Fibroblast of peridontal ligament (primary cell): ENCODE results near the gene COPE.
A peak's percentile ranks its signal among the peaks of the same experiment; 100 is the strongest.
"Not testable (repeated sequence)": the region's sequence is repeated elsewhere in the genome, so short reads cannot be mapped to it uniquely, and the experiment has no call there.

ENCODE experiments used
- DNase-seq: peaks from one replicate; pipeline ENCODE4 v3.0.0-alpha.2; 2010; ENCODE audit errors: extremely low read depth

Gene COPE

GRCh38 chr19:18919086-18919899 lies at the start of gene COPE, which contains the start of gene DDX49:
COPE (minus strand) TSS chr19:18919387; CDS start chr19:18919348, 39 bp downstream.
DDX49 (plus strand) TSS chr19:18919715; CDS start chr19:18919742, 27 bp downstream.
- DNase-seq, result peak; percentile 100

DNA sequence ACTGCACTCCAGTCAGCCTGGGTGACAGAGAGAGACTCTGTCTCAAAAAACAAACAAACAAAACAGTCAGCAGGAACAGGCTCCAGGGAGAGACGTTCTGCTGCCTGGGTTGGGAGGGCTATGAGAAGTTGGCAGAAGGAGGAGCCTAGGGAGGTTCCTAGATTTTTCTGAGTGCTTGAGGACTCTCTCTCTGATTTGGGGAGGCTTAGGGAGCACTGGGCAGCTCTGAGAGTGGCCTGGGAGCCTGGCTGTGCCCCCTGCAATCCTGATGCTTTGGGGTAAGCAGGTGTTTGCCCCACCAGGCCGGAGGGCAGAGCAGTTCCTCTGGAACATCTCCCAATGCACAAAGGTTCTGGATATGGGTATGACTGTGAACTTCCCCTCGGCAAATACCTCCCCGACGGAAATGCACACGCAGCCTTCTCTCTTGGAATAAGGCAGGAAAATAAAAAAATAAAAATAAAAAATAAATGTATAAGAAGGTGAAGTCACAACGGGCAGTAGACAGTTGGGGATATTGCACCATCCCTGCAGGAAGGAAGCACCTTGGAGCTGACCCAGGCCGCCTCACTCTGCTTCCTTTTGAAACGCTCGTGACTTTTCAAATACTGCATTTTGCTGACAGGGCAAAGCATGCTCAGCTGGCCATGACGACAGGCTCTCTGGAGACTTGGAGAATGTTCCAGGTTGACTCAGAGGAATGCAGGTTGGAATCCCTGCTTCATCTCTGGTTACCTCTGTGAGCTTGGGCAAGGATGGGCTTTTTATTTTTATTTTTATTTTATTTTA lies 48.4 kb upstream of the COPE start:
- DNase-seq, result no peak

DNA sequence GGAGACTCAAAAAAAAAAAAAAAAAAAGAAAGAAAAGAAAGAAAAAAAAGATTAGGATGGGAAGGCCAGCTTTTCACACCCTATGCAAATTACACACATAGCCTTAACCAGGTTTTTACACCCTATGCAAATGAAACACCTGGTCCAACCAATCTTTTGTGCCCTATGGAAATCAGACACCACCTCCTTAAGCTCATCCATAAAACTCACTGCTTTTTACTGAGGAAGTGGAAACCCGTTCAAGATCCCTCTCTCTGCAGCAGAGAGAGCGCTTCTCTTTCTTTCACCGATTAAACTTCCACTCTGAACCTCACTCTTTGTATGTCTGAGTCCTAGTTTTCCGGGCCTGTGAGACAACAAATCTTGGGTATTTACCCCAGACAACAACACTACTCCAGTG lies 47.1 kb upstream of the COPE start:
- DNase-seq, result no peak

GRCh38 chr19:18964121-18964520 lies 44.9 kb upstream of the COPE start:
- DNase-seq, result no peak

- DNase-seq, result no peak
These were observed 42.8 kb upstream of the COPE start for GRCh38 chr19:18961767-18962620.

DNA sequence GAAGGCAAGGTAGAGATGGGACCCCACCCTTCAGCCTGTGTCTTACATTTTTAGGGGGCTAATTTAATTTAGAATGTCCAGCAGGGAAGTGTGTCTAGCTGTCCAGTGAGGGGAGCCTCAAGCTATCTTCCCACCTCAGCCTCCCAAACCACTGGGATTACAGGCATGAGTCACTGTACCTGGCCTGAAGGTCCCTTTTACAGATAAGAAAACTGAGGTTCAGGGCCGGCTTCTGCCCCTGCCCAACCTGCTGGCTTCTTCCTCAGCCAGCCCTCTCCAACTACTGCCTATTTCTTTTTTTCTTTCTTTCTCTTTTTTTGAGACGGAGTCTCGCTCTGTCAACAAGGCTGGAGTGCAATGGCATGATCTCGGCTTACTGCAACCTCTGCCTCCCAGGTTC lies 41.2 kb upstream of the COPE start:
- no peak for DNase-seq

- DNase-seq, result no peak
These were observed 35.9 kb upstream of the COPE start for GRCh38 chr19:18955042-18955441.

DNA sequence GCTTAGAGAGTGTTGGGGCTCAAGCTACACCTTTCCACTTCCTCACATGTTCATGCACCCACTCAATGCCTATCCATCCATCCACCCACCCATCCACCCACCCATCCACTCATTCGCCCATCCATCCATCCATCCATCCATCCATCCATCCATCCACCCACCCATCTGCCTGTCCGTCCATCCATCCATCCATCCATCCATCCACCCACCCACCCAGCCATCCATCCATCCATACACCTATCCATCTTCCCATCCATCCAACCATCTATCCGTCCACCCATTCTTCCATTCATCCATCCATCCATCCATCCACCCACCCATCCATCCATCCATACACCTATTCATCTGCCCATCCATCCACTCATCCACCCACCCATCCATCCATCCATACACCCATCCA lies 34.9 kb upstream of the COPE start:
- DNase-seq, result no peak

DNA sequence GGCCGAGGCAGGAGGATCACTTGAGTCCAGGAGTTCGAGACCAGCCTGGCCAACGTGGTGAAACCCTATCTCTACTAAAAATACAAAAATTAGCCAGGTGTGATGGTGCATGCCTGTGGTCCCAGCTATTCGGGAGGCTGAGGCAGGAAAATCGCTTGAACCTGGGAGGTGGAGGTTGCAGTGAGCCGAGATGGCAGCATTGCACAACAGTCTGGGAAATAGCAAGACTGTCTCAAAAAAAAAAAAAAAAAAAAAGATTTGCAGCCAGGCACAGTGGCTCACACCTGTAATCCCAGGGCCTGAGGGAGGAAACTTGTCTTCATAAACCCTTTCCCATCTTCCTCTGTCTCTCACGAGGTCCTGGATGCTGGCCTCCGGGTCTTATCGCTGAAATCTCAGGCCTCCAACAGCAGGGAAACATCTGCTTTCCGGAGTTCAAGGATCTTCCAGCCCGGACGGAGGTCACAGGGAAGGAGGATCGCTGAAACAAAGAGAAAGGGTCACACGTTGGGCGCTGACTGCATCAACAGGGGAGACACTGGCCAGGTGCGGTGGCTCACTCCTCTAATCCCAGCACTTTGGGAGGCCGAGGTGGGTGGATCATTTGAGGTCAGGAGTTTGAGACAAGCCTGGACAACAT lies 33.3 kb upstream of the COPE start:
- not testable (repeated sequence) for DNase-seq

- peak; percentile 13 for DNase-seq
These were observed 32.6 kb upstream of the COPE start for GRCh38 chr19:18951721-18952281.

DNA sequence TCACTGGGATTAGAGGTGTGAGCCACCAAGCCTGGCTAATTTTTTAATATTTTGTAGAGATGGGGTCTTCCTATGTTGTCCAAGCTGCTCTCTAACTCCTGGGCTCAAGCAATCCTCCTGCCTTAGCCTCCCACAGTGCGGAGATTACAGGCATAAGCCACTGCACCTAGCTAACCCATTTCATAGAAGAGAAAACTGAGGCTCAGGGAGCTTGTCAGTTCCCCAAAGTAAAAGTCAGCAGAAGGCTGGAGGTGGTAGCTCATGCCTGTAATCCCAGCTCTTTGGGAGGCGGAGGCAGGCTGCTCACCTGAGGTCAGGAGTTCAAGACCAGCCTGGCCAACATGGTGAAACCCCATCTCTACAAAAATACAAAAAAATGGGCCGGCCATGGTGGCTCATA lies 30.7 kb upstream of the COPE start:
- no peak for DNase-seq

DNA sequence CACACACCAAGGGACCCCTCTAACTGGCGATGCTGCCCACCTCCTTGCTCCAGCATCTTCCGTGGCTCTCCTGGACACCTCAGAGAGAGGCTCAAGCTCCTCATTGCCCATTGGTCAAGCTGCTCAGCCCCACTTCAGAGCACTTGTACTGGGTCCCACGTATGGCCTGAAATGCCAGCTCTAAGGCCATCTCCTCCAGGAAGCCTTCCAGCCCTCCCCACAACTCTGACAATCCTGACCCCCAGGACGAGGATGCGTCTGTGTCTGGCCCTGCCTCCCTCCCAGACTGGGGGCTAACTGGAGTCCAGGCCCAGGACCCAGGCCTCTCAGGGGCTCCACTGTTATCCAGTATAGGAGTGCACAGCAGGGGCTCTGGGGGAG lies 29.8 kb upstream of the COPE start:
- no peak for DNase-seq

DNA sequence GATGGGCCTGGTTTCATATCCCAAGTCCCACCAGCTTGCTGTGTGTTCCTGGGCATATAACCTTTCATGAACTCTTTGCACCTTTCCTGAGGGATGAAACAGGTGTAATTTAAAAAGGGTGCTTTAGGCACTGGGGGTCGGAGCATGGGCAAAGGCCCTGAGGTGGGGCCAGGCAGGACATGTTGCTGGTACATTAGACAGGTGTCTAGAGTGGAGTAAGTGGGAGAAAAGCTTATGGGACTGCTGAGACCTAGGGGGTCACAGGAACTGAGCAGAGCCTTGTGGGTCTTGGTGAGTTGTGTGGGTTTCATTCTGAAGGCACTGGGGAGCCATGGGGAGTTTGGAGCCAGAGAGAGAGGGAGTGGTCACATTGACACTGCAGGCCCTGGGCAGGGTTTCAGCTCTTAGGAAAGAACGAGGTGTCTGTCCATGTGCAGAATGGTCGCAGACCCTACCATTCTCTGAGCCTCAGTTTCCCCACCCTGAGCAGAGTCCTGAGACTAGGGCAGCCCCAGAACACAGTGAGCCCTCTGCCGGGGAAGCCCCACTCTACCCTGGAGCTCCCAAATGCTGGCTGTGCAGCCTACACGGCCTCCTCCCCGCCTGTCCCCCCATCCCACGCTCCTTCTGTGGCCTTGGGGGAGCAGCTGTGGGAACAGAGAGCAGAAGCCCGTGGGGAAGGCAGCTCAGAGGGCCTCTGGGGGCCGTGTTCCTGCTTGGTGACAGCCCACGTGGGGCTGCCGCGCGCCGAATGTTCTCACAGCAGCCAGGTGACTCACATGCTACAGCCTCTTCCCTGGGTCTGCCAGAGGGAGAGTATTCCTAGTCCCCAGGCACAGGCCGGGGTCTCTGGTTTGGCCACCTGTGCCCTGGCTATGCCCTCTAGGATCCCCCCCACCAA lies 29.1 kb upstream of the COPE start:
- no peak for DNase-seq

DNA sequence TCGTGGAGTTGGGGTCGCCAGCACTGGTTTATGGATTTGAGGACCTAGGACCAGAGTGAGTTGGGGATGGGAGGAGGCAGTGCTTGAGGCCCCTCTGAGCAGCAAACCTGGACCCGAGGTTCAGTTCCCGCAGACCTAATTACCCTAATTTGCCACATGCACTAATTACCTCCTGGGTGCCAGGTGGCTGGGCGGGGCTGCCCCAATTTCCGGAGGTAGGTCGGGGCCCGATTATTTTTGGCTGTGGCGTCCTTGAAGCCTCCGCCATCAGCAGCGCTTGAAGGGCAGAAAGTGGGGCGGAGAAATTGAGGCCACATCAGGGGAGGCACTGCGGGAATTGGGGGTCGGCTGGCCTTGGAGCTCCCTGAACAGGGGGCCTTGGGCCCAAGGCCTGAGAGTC lies 27.7 kb upstream of the COPE start:
- DNase-seq, result no peak

DNA sequence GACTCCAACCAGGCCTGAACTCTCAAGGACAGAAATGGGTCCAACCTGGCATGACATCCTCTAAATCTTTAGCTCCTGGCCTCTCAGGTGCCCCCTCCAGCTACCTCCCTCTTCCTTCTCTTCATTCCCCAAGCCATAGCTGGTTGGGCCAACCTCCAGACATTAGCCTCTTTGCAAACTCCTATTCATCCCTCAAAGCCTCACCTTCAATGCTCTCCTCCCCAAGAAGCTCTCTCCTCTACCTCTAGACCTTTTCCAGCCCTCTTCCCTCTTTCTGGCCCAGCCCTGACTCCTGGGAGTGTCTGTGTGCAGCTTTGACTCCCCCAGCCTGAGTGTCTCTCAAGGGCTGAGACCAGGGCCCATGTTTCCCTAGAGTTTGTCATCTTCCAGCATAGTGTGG lies 27.1 kb upstream of the COPE start:
- DNase-seq, result no peak

DNA sequence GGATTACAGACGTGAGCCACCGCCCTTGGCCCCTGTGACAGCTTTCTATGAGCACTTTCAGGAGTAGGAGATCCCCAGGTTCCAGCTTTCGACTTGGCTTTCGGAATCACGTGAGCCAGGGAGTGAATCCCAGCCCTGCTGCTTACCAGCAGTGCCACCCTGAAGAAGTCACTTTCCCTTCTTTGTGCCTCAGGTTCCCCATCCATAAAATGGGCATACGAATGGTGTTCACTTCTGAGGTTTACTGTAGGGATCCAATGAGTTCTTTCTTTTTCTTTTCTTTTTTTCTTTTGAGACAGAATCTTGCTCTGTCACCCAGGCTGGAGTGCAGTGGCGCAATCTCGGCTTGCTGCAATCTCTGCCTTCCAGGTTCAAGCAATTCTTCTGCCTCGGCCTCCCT lies 26.1 kb upstream of the COPE start:
- DNase-seq, result no peak

DNA sequence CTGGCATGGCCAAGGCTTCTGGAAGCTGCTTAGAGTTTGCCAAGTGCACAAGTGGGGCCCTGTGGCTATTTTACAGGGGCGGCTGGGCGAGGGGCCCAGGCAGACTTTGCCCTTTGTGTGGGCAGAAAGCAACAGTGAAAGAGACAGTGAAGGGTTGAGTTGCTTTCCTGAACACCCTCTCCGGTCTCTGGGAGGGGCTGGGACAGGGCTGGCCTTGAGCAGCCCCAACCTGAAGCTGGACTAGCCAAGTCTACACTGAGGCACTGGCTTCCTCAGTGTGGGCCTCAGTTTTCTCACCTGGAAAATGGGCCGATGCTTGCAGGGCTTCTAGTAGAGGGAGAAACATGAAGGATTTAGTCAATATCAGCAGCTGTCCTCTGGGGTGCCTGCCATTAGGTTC lies 24.3 kb upstream of the COPE start:
- no peak for DNase-seq

DNA sequence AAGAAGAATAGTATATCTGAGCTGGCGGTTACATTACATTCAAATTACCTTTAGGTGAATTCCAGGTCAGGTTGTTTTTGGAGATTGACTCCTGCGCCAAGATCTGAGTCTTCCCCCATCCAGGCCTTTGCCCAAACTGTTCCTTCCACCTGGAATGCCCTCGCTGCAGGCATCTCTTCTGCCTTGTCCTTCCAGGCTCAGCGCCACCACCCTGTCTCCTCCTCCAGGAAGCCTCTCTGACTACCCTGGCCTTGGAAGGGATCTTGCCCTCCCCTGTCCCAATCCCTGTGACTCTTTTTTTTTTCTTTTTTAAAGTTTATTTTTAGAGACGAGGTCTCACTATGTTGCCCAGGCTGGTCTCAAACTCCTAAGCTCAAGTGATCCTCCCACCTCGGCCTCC lies 23.5 kb upstream of the COPE start:
- DNase-seq, result no peak

GRCh38 chr19:18941628-18942354 lies 22.6 kb upstream of the COPE start:
- DNase-seq, result no peak
